Chondrocyte (in vitro differentiated cells): ENCODE data around the gene SHISA6. TPM values are rescaled to one million over a fixed set of nuclear protein-coding genes. Genes with fewer than 3 reads are reported as not detected.
"Not testable (repeated sequence)": the region's sequence is repeated elsewhere in the genome, so short reads cannot be mapped to it uniquely, and the experiment has no call there.

Experiments
- DNase-seq: peaks from one replicate; pipeline ENCODE4 v3.0.0; 2021; ENCODE audit warnings: mixed read lengths, low spot score
- H3K27ac Mint-ChIP-seq: one replicate; pipeline ENCODE4 v1.8.0; 2021; ENCODE audit warnings: mild to moderate bottlenecking, moderate library complexity, mixed read lengths; ENCODE audit not compliant: unreplicated experiment
- H3K27me3 Mint-ChIP-seq: 2 replicates; pipeline ENCODE4 v1.8.0; 2021; ENCODE audit warnings: low read depth, mixed read lengths
- H3K36me3 Mint-ChIP-seq: 2 replicates; pipeline ENCODE4 v1.8.0; 2021; ENCODE audit warnings: low read depth, mixed read lengths
- H3K4me1 Mint-ChIP-seq: 2 replicates; pipeline ENCODE4 v1.8.0; 2021; ENCODE audit warnings: low read depth, mild to moderate bottlenecking, mixed read lengths
- H3K4me3 Mint-ChIP-seq: one replicate; pipeline ENCODE4 v1.8.0; 2021; ENCODE audit warnings: mild to moderate bottlenecking, moderate library complexity, mixed read lengths; ENCODE audit not compliant: unreplicated experiment
- H3K9me3 Mint-ChIP-seq: 2 replicates; pipeline ENCODE4 v1.8.0; 2021; ENCODE audit warnings: low read depth, mixed read lengths
- total RNA-seq: library from RNA; stranded (reverse); gene quantifications from 3 replicates; pipeline ENCODE4 v1.2.1, GENCODE V29; 2021
- TF ChIP-seq, protein P1 (sequence below): fragments of 200-600 bp; sonication (generic); IDR thresholded peaks from 2 replicates; pipeline ENCODE4 v1.5.0; 2021; ENCODE audit warnings: antibody characterized with exemption, mild to moderate bottlenecking, moderate library complexity

The SHISA6 gene
- total RNA-seq, 1 donor from 2014 or later = not detected

DNA sequence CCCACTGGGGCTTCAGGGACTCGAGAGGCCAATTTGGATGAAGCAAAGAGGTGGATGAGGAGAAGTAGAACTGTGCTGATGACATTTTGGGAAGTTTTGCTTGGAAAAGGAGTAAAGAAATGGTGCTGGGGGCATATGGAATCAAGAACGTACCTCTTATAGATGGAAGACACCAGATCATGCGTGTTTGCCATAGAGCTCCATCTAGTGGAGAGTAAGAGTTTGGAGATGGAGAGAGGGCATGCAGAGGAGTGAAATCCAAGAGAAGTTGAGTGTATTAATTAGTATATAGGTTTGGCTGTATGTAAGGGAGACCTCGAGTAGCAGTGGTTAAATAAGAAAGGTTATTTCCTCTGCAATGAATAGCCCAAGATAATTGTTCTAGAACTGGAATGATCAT, 56.0 kb downstream of the SHISA6 start:
- H3K4me1 Mint-ChIP-seq = peaks cover under 1% of the 10 kb centered on the region
- H3K27me3 Mint-ChIP-seq = peaks cover 12% of the 10 kb centered on the region
- no peak overlapping the region for H3K27ac Mint-ChIP-seq
- no peak overlapping the region for H3K4me3 Mint-ChIP-seq
- H3K36me3 Mint-ChIP-seq = no peaks in the 10 kb centered on the region
- no peak for DNase-seq
- TF ChIP-seq, protein P1, sequence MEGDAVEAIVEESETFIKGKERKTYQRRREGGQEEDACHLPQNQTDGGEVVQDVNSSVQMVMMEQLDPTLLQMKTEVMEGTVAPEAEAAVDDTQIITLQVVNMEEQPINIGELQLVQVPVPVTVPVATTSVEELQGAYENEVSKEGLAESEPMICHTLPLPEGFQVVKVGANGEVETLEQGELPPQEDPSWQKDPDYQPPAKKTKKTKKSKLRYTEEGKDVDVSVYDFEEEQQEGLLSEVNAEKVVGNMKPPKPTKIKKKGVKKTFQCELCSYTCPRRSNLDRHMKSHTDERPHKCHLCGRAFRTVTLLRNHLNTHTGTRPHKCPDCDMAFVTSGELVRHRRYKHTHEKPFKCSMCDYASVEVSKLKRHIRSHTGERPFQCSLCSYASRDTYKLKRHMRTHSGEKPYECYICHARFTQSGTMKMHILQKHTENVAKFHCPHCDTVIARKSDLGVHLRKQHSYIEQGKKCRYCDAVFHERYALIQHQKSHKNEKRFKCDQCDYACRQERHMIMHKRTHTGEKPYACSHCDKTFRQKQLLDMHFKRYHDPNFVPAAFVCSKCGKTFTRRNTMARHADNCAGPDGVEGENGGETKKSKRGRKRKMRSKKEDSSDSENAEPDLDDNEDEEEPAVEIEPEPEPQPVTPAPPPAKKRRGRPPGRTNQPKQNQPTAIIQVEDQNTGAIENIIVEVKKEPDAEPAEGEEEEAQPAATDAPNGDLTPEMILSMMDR = peak; percentile 73
- H3K9me3 Mint-ChIP-seq = no peaks in the 10 kb centered on the region

DNA sequence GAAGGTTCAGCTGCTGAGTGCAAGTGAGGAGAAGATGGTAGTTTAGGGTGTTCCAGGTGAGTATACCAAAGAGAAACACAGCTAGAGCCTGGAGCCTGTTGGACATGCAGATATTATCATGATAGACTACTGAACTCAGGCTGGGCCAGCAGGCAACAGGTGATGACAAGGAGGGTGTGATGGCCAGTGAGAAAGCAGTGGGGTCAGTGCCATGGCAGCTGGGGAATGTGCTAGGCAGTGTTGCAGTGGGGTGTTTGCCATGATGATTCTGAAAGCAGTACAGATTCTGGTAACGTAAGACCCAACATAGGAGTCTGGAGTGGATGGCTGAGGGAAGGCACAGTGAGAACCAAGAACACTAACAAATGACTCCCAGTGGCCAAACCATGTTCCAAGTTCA, 57.4 kb downstream of the SHISA6 start:
- peaks cover 12% of the 10 kb centered on the region for H3K27me3 Mint-ChIP-seq
- no peak for DNase-seq
- H3K4me3 Mint-ChIP-seq = no peak overlapping the region
- H3K9me3 Mint-ChIP-seq = no peaks in the 10 kb centered on the region
- H3K27ac Mint-ChIP-seq = no peak overlapping the region
- H3K36me3 Mint-ChIP-seq = no peaks in the 10 kb centered on the region
- H3K4me1 Mint-ChIP-seq = no peaks in the 10 kb centered on the region
- TF ChIP-seq, protein P1 = no peak

DNA sequence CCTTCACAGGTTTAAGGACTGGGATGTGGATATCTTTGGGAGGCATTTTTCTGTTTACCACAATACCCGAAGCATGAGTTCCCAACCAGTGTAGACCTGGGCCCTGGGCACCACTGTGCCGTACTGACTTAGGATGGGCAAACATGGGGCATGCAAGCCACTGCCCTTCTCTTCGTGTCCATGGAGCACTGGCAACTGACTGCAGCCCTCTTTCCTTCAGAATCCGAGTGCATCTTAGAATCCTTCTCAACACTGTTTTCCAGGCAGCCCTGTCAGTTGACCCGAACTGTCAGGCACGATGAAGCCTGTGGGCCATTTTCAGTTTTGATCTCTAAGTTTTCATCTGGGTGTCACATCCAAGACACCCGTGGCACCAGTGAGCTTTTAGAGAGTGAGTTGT, 59.2 kb downstream of the SHISA6 start:
- Mint-ChIP-seq H3K4me1 (no peaks in the 10 kb centered on the region), H3K9me3 (no peaks in the 10 kb centered on the region)

DNA sequence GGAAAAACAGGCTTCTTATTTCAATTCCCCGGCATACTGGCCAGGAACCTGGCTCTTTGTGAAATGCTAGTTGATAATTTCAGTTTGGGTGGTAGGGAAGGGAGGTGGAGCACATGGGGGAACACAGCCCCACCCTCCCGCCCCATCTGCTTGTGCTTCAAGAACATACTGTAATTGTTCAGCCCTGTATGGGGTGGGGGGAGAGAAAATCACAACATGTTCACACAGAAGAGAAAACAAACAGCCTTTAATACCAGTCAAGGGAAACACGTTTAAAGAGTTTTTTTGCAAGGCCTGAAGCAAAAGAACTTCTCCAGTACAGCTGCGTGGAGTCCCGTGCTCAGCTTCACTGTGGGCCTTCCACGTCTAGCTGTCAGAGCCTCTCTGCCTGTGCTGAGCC, 59.7 kb downstream of the SHISA6 start:
- Mint-ChIP-seq H3K4me3 (no peak overlapping the region), H3K36me3 (no peaks in the 10 kb centered on the region), H3K27me3 (peaks cover 12% of the 10 kb centered on the region), H3K9me3 (no peaks in the 10 kb centered on the region), H3K27ac (no peak overlapping the region), H3K4me1 (no peaks in the 10 kb centered on the region)
- no peak for DNase-seq
- TF ChIP-seq, protein P1 = no peak

More for the DNA sequence above, 59.2 kb downstream of the SHISA6 start:
- H3K36me3 Mint-ChIP-seq = no peaks in the 10 kb centered on the region
- H3K4me3 Mint-ChIP-seq = no peak overlapping the region
- peaks cover 12% of the 10 kb centered on the region for H3K27me3 Mint-ChIP-seq
- no peak overlapping the region for H3K27ac Mint-ChIP-seq
- TF ChIP-seq, protein P1 = no peak
- DNase-seq = no peak

DNA sequence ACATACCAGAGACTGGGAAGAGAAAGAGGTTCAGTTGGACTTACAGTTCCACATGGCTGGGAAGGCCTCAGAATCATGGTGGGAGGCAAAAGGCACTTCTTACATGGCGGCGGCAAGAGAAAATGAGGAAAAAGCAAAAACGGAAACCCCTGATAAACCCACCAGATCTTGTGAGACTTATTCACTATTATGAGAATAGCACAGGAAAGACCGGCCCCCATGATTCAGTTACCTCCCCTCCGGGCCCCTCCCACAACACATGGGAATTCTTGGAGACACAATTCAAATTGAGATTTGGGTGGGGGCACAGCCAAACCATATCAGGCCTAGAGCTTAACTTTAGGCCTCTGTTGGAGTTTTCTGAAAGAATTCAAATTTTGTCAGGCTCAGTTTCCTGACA, 60.9 kb downstream of the SHISA6 start:
- H3K27me3 Mint-ChIP-seq = peaks cover 12% of the 10 kb centered on the region
- not testable (repeated sequence) for H3K4me1 Mint-ChIP-seq, H3K36me3 Mint-ChIP-seq, DNase-seq, H3K9me3 Mint-ChIP-seq, H3K27ac Mint-ChIP-seq, H3K4me3 Mint-ChIP-seq

DNA sequence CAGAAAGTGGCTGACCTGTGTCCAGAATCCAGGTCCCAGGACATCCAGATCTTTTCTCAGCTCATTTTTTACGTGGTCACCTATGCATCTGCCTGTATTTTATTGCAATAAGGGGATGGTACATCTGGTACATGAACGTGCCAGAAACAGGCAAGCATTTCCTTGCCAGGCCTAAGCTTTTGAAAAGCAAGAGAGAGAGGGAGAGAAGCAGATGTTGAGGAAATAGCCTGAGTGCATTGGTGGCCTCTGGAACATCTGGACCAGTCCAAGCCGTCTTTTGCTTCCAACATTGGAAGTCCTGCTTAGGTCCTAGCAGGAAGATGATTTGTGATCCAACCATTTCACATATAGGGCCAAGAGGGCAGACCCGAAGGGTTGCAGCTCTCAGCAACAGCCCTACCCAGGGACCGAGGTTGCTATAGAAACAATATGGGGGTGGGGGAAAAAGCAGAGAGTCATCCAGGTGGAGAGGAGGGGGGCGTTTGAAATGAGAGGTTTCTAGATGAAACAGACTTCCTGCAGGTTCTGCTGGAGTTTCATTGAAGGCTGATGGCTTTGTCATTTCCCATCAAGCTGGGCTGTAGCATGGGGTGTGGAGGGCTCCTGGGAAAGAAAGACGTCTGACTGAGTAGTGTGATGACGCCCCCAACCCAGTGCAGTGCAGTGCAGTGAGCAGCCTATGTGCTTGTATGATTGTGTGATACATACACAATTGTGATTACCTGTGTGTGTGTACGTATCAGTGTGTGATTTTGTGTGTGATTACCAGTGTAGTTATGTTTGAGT, 61.6 kb downstream of the SHISA6 start:
- Mint-ChIP-seq H3K27me3 (peaks cover 8% of the 10 kb centered on the region), H3K36me3 (no peaks in the 10 kb centered on the region), H3K4me1 (peaks cover under 1% of the 10 kb centered on the region), H3K27ac (no peak overlapping the region), H3K4me3 (no peak overlapping the region), H3K9me3 (no peaks in the 10 kb centered on the region)
- TF ChIP-seq, protein P1 = no peak
- no peak for DNase-seq
